ENCODE results near the gene PNMA3. TPM values are rescaled to one million over a fixed set of nuclear protein-coding genes. Genes with fewer than 3 reads are reported as not detected.
A peak's percentile ranks its signal among the peaks of the same experiment; 100 is the strongest.
"Not testable (repeated sequence)": the region's sequence is repeated elsewhere in the genome, so short reads cannot be mapped to it uniquely, and the experiment has no call there.

PNMA3 gene, protein sequence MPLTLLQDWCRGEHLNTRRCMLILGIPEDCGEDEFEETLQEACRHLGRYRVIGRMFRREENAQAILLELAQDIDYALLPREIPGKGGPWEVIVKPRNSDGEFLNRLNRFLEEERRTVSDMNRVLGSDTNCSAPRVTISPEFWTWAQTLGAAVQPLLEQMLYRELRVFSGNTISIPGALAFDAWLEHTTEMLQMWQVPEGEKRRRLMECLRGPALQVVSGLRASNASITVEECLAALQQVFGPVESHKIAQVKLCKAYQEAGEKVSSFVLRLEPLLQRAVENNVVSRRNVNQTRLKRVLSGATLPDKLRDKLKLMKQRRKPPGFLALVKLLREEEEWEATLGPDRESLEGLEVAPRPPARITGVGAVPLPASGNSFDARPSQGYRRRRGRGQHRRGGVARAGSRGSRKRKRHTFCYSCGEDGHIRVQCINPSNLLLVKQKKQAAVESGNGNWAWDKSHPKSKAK
- total RNA-seq (2014; rRNA removed; shearing (Covaris generic)) = not detected in 2 replicates

DNA sequence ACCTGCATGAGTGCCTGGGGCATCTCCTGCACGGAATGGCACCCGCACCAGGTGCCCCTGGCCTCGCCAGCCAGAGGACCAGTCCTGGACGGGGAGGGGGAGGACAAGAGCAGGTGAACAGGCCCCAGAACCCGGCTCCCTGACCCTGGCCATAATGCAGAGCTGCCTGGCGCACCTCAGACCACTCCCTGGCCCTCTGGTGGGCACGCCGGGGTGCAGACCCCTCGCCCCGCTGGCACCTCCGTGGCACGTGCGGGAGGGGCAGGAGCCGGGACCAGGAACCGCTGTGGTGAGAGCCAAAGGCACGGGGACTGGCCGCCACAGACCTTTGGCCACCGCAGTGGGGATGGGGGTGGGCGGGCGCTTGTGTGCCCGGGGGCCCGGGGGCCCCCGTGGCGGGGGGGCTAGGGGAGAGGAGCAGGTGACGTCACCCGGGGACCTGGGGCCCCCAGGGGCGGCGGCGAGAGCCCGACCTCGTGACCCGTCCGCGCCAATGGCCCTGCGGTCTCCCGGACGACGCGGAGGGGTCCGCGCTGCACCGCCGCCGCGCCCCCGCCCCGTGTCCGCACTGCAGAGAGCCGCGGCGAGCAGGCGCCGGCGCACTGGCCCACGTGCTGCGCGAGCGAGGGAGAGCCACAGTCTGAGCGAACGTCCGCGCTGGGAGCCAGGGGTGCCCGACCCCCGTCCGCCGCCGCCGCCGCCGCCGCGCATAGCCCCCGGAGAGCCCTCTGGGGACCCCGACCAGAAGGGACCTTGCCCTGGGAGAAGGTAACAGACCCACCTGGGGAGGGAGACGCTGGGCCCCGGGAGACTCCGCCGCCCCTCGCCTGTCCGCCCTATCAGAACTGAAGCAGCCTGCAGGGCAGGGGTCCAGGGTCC lies at the start of gene PNMA3:
TSS of gene PNMA3 (plus strand) at position 600 of the 879 bp plus-strand sequence. CDS start 586 bp downstream, outside the sequence.
- H3K4me1 ChIP-seq = no peaks in the 10 kb centered on the region
- no peak within 1 kb of the TSS for H3K4me3 ChIP-seq
- H3K27ac ChIP-seq = no peak within 1 kb of the TSS
- no peaks in the 10 kb centered on the region for H3K27me3 ChIP-seq
- no peak for DNase-seq
- no peaks in the 10 kb centered on the region for H3K36me3 ChIP-seq
- no peaks in the 10 kb centered on the region for H3K9me3 ChIP-seq (replicated peaks)

DNA sequence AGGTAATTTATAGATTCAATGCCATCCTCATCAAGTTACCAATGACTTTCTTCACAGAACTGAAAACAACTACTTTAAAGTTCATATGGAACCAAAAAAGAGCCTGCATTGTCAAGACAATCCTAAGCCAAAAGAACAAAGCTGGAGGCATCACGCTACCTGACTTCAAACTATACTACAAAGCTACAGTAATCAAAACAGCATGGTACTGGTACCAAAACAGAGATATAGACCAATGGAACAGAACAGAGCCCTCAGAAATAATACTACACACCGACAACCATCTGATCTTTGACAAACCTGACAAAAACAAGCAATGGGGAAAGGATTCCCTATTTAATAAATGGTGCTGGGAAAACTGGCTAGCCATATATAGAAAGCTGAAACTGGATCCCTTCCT lies 39.1 kb upstream of the PNMA3 start:
- H3K4me1 ChIP-seq, DNase-seq: not testable (repeated sequence)

DNA sequence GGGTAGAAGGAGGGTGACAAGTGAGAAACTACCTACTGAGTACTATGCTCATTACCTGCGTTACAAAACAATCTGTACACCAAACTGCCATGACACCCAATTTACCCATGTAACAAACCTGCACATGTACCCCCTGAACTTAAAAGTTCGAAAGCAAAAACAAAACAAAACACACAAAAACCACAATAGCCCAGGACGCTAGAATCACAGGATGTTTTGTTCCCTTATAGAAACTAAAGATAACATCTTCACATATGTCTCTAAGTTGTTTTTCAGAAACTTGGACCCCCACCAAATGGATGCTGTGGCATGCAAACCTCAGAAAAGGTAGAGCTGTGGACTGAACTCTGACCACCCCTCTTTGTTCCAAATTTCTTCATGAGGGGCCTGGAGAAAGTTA lies 37.1 kb upstream of the PNMA3 start:
- Histone ChIP-seq H3K4me3 (no peak overlapping the region), H3K4me1 (no peaks in the 10 kb centered on the region), H3K27me3 (no peaks in the 10 kb centered on the region), H3K27ac (no peak overlapping the region), H3K9me3 (replicated peaks) (no peaks in the 10 kb centered on the region), H3K36me3 (no peaks in the 10 kb centered on the region)
- DNase-seq = no peak

More for the DNA sequence above, 39.1 kb upstream of the PNMA3 start:
- not testable (repeated sequence) for H3K27me3 ChIP-seq; H3K4me3 ChIP-seq; H3K36me3 ChIP-seq; H3K27ac ChIP-seq; H3K9me3 ChIP-seq (replicated peaks)

DNA sequence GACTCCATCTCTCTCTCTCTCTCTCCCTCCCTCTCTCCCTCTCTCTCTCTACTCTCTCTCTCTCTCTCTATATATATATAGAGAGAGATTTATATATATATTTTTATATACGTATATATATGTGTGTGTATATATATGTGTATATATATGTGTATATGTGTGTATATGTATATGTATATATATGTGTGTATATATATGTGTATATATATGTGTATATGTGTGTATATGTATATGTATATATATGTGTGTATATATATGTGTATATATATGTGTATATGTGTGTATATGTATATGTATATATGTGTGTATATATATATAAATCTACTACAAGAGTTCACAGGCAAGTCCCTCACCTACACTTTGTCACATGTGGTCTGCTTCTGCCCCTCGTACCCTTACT lies 29.8 kb upstream of the PNMA3 start:
- not testable (repeated sequence) for H3K4me1 ChIP-seq; H3K27ac ChIP-seq; H3K9me3 ChIP-seq (replicated peaks); H3K36me3 ChIP-seq; H3K27me3 ChIP-seq; H3K4me3 ChIP-seq; DNase-seq

DNA sequence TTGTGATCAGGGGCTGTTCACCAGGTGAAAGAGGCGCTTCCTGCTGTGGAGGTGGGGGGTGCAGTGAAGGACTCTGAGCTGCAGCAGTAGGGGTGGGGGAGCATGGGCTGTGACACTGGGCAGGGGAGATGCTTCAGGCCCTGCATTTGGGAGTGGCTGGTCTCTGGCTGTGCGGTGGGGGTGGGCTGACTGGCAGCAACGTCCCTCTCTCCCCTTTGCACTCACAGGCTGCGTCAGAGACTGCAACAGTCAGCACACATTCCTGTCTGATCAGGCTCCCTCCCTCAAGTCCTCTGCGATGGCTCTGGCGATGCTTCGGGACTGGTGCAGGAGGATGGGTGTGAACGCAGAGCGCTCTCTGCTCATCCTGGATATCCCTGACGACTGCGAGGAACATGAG lies 27.8 kb upstream of the PNMA3 start:
- H3K9me3 ChIP-seq (replicated peaks); H3K27me3 ChIP-seq; H3K4me1 ChIP-seq; H3K27ac ChIP-seq; DNase-seq; H3K36me3 ChIP-seq; H3K4me3 ChIP-seq: not testable (repeated sequence)

DNA sequence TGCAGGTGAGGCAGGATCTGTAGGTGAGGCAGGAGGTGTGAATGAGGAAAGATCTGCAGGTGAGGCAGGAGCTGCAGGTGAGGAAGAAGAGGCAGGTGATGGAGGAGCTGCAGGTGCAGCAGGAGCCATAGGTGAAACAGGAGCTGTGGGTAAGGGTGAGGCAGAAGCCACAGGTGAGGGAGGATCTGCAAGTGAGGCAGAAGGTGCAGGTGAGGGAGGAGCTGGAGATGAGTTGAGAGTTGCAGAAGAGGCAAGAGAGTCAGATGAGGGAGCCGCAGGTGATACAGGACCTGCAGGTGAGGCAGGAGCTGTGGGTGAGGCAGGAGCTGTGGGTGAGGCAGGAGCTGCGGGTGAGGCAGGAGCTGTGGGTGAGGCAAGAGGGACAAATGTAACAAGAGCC lies 27.1 kb upstream of the PNMA3 start:
- Histone ChIP-seq H3K36me3 (no peaks in the 10 kb centered on the region), H3K4me3 (no peak overlapping the region), H3K4me1 (no peaks in the 10 kb centered on the region), H3K27me3 (no peaks in the 10 kb centered on the region), H3K27ac (no peak overlapping the region), H3K9me3 (replicated peaks) (no peaks in the 10 kb centered on the region)
- no peak for DNase-seq

DNA sequence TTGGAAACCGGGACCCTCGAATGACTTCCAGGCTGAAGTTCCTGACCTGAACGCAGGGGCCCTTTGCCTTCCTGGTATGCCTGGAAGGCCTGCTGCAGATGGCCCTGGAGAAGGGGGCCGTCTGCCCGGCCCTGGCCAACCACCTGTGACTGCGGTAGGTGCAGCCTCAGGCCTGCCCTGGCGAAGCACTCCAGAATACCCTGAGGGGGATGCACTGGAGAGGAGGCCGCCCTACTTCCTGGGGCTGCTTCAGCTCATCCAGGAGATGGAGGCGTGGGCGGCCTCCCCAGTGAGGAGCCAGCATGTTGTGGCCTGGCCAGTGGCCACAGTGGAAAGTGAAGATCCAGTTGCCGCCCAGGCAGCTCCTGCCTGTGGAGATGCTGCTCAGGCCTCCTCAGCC lies 26.4 kb upstream of the PNMA3 start:
- Histone ChIP-seq H3K27me3 (no peaks in the 10 kb centered on the region), H3K4me3 (no peak overlapping the region), H3K4me1 (no peaks in the 10 kb centered on the region), H3K9me3 (replicated peaks) (no peaks in the 10 kb centered on the region), H3K36me3 (no peaks in the 10 kb centered on the region), H3K27ac (no peak overlapping the region)
- DNase-seq = no peak

DNA sequence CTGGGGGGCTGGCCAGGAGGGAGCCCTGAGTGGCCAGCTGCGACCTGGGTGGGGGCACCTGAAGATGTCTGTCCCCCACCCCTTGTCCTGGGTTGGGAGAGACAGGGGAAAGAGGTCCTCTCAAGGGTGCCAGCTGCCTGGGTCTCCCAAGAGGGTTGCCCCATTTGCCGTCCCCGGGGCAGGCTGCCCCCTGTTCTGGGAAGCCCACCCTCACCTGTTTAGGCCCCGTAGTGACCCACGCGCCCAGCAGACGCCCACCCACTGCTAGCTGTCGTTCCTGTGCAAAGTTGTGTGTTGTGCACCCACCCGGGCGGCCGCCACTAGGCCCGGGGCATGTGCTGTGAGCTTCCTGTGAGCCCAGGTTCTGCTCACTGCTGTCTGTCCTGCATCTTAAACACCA lies 25.5 kb upstream of the PNMA3 start:
- no peak for DNase-seq
- Histone ChIP-seq H3K27me3 (no peaks in the 10 kb centered on the region), H3K4me3 (no peak overlapping the region), H3K4me1 (no peaks in the 10 kb centered on the region), H3K9me3 (replicated peaks) (no peaks in the 10 kb centered on the region), H3K27ac (no peak overlapping the region), H3K36me3 (no peaks in the 10 kb centered on the region)

DNA sequence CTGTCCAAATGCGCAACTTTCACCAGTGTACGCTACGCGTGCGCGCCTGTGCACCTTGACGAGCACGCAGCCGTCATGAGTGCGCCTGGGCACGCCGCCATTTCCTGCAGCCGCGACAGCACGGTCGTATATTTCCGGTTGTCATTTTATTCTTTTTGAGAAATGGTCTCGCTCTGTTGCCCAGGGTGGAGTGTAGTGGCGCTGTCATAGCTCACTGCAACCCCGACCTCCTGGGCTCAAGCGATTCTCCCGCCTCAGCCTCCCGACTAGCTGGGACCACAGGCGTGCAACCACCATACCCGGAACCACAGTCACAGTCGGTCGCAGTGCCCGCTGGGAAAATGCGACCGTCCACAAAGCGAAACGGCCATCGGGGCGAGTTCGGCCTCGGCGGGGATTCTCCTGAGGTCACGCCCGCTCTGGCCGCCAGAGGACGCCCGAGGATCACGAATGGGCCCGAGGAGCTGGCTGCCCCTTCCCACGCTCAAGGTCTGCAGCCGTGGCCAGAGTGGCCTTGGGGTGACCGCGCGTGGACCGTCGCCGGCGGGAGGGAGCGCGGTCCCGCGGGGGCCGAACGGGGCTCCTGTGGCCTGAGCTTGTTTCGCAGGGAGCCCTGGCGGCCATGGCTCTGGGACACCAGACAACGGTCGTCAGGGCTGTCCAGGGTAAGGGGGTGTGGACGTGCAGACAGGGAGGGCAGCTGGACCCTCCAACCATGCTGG lies 23.7 kb upstream of the PNMA3 start:
- H3K27ac ChIP-seq = no peak overlapping the region
- H3K27me3 ChIP-seq = no peaks in the 10 kb centered on the region
- no peaks in the 10 kb centered on the region for H3K9me3 ChIP-seq (replicated peaks)
- H3K36me3 ChIP-seq = no peaks in the 10 kb centered on the region
- no peak overlapping the region for H3K4me3 ChIP-seq
- no peaks in the 10 kb centered on the region for H3K4me1 ChIP-seq
- DNase-seq = peak; percentile 31 to 61

DNA sequence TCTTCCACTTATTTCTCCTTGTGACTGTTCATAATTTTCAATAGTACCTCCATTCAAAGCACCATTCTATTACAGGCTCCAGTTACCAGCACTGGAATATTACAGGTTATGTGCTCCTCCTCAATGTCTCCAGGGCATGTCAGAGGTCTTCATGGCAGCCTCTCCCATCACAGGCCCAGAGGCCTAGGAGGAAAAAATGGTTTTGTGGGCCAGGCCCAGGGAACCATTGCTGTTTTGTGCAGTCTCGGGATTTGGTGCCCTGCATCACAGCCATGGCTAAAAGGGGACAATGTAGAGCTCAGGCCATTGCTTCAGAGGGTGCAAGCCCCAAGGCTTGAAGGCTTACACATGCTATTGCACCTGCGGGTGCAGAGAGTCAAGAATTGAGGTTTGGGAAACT lies 7.2 kb upstream of the PNMA3 start:
- Histone ChIP-seq H3K9me3 (replicated peaks) (no peaks in the 10 kb centered on the region), H3K4me3 (no peak overlapping the region), H3K36me3 (no peaks in the 10 kb centered on the region), H3K27me3 (no peaks in the 10 kb centered on the region), H3K4me1 (no peaks in the 10 kb centered on the region), H3K27ac (no peak overlapping the region)
- DNase-seq = no peak

DNA sequence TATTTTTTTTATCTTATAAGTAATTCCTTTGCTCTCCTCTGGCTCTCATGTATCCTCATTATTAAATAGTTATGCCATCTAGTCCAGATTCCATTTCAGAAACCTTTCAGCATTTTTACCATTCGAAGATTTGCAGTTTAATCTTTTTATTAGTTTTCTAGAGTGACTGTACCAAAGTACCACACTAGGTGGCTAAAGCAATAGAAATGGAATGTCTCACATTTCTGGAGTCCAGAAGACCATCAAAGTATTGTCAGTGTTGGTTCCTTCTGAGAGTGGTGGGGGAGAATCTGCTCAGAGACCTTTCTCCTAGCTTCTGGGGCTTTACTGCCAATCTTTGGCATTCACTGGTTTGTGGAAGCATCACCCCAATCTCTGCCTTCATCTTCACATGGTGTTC lies 3.7 kb upstream of the PNMA3 start:
- Histone ChIP-seq H3K27ac (no peak overlapping the region), H3K4me3 (no peak overlapping the region), H3K4me1 (no peaks in the 10 kb centered on the region), H3K36me3 (no peaks in the 10 kb centered on the region), H3K9me3 (replicated peaks) (no peaks in the 10 kb centered on the region), H3K27me3 (no peaks in the 10 kb centered on the region)
- DNase-seq = no peak

DNA sequence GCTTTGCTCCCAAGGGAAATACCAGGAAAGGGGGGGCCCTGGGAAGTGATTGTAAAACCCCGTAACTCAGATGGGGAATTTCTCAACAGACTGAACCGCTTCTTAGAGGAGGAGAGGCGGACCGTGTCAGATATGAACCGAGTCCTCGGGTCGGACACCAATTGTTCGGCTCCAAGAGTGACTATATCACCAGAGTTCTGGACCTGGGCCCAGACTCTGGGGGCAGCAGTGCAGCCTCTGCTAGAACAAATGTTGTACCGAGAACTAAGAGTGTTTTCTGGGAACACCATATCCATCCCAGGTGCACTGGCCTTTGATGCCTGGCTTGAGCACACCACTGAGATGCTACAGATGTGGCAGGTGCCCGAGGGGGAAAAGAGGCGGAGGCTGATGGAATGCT lies 1.0 kb downstream of the PNMA3 start:
- H3K36me3 ChIP-seq = no peaks in the 10 kb centered on the region
- H3K4me1 ChIP-seq = no peaks in the 10 kb centered on the region
- H3K27ac ChIP-seq = no peak overlapping the region
- no peak for DNase-seq
- no peaks in the 10 kb centered on the region for H3K27me3 ChIP-seq
- H3K4me3 ChIP-seq = no peak overlapping the region
- no peaks in the 10 kb centered on the region for H3K9me3 ChIP-seq (replicated peaks)

DNA sequence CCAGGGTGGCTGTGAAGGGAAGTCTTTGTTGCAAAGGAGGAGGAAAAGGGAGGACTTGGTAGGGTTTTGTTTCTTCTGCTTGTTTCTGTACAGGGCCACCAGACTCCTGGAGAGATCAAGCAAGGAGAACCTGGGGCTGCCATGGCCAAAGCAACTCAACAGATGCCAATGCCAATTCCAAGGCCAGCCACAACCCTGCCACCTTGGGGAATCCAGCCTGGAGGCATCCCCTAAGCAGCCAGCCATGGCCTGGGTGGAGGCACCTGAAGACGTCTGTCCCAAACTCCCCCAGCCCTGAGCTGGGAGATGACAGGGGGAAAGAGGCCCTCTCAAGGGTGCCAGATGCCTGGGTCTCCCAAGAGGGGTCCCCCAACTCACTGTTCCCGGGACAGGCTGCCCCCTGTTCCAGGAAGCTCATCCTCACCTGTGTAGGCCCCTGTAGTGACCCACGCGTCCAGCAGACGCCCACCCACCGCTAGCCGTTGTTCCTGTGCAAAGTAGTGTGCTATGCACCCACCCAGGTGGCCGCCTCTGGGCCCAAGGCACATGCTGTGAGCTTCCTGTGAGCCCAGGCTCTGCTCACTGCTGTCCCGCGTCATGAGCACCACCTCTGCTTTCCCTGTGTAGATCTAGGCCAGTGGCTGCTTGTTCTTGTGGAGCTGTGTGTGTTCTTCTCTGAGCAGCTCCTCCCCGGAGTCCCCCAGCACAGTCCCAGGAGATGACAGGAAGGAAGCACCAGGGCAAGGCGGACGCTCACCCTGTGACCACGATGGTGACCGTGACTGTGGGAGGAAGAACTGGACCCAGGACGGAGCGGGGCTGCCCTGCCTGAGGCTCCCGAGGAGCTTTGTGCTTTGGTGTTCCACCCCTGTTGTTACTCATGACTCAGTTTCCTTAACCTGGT lies 3.2 kb downstream of the PNMA3 start:
- no peaks in the 10 kb centered on the region for H3K4me1 ChIP-seq
- no peaks in the 10 kb centered on the region for H3K27me3 ChIP-seq
- no peaks in the 10 kb centered on the region for H3K36me3 ChIP-seq
- H3K27ac ChIP-seq = no peak overlapping the region
- no peak for DNase-seq
- no peak overlapping the region for H3K4me3 ChIP-seq
- H3K9me3 ChIP-seq (replicated peaks) = no peaks in the 10 kb centered on the region

DNA sequence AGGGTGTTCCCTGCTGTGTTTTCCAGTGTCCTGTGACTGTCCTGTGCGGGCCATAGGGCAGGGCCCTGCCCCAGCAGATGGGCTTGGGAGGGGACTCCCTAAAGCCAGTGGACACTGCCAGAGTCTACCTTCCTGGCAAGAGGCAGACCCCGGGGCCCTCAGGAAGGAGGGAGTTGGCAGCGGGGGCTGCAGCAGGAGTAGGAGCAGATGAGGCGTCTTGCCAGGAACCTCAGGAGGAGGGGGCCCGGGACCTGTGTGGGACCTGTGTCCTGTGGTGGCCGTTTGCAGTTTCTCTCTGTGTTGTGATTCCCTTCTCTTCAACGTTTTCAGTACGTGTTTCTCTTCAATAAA lies 3.8 kb downstream of the PNMA3 start:
- no peaks in the 10 kb centered on the region for H3K27me3 ChIP-seq
- no peaks in the 10 kb centered on the region for H3K4me1 ChIP-seq
- DNase-seq = no peak
- no peaks in the 10 kb centered on the region for H3K9me3 ChIP-seq (replicated peaks)
- H3K27ac ChIP-seq = no peak overlapping the region
- H3K4me3 ChIP-seq = no peak overlapping the region
- H3K36me3 ChIP-seq = no peaks in the 10 kb centered on the region
